Measurements from ENCODE around the gene BBS1.

Gene BBS1

DNA sequence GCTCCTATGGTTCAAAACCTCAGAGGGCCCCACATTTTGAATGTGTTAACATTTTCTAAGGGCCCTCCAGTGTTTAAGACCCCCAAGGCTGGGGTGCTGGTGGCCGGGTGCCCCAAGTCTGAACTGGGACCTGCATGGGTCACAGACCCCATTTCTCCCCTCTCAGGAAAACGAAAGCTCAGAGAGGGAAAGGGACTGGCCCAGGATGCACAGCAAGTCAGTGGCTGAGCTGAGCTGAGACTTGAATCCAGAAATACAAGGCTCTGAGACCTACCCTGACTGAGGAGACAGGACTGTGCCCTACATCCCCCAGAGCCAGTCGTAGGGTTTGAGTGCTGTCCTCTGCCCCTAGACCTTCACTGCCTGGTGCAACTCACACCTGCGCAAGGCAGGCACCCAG, 40.5 kb downstream of the BBS1 start:
- no peak for DNase-seq (ENCODE audit: low read depth)
- TF ChIP-seq, protein P1, sequence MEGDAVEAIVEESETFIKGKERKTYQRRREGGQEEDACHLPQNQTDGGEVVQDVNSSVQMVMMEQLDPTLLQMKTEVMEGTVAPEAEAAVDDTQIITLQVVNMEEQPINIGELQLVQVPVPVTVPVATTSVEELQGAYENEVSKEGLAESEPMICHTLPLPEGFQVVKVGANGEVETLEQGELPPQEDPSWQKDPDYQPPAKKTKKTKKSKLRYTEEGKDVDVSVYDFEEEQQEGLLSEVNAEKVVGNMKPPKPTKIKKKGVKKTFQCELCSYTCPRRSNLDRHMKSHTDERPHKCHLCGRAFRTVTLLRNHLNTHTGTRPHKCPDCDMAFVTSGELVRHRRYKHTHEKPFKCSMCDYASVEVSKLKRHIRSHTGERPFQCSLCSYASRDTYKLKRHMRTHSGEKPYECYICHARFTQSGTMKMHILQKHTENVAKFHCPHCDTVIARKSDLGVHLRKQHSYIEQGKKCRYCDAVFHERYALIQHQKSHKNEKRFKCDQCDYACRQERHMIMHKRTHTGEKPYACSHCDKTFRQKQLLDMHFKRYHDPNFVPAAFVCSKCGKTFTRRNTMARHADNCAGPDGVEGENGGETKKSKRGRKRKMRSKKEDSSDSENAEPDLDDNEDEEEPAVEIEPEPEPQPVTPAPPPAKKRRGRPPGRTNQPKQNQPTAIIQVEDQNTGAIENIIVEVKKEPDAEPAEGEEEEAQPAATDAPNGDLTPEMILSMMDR (IDR thresholded peaks at IDR 0.05; ENCODE audit: control insufficient read depth, extremely low read depth, insufficient read depth), result no peak
- no peak overlapping the region for H3K4me3 ChIP-seq (ENCODE audit: low read depth, low read length)

DNA sequence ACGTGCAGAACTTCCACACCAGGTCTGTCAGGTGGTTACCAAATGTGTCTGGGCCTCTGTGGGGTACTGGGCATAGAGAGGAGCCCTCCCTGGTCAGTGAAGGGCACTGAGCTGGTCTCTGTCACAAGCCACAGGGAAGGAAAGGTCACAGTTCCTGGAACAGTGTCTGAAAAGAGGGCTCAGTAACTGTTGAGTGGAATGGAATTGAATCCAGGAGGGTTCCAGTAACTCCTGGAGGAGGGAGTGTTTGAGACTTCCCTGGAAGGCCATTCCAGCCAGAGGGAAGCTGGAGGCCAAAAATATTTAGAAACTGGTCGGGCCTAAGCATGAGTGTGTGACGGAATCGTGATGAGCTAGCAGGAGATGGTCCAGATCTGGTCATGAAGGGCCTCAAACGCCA, 44.2 kb downstream of the BBS1 start:
- no peak overlapping the region for H3K4me3 ChIP-seq (ENCODE audit: low read depth, low read length)
- TF ChIP-seq, protein P1 (IDR thresholded peaks at IDR 0.05; ENCODE audit: control insufficient read depth, extremely low read depth, insufficient read depth), result no peak
- DNase-seq (ENCODE audit: low read depth), result no peak

DNA sequence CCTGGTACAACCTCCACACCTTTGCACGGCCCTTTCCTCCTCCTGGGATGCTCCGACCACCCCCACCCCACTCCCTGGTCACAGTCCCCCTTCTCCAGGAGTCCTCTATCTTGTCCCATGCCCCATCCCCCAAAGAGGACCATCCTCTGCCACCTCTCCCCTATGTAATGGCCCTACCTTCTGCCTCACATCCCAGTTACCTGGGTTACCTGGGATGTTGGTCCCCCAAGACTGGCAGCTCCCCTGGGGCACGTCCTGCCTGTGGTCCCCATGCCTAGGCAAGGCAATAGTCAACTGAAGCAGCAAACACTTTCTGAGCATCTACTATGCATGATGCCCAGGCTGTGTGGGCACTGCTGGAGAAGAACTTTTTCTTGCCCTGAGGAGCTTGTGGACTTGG, 45.0 kb downstream of the BBS1 start:
- no peak for DNase-seq (ENCODE audit: low read depth)
- TF ChIP-seq, protein P1 (IDR thresholded peaks at IDR 0.05; ENCODE audit: control insufficient read depth, extremely low read depth, insufficient read depth), result no peak

DNA sequence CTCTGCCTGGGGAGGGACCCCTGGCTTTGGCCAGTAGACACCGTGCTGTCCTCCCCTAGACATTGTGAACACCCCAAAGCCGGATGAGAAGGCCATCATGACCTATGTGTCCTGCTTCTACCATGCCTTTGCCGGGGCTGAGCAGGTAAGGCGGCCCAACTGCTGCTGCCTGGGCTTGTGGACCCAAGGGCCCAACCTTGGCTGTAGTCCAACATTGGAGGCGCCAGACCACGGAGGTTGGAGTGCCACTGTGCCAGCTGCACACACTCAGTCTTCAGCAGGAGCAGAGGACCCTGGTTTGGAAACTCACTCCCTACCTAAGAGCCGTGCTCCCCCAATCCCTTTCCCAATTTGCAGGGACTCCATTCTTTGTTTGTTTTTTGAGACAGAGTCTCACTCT, 45.7 kb downstream of the BBS1 start:
- DNase-seq (ENCODE audit: low read depth), result no peak
- TF ChIP-seq, protein P1 (IDR thresholded peaks at IDR 0.05; ENCODE audit: control insufficient read depth, extremely low read depth, insufficient read depth), result no peak
- H3K4me3 ChIP-seq (ENCODE audit: low read depth, low read length), result no peak overlapping the region

More for the DNA sequence above, 45.0 kb downstream of the BBS1 start:
- no peak overlapping the region for H3K4me3 ChIP-seq (ENCODE audit: low read depth, low read length)

DNA sequence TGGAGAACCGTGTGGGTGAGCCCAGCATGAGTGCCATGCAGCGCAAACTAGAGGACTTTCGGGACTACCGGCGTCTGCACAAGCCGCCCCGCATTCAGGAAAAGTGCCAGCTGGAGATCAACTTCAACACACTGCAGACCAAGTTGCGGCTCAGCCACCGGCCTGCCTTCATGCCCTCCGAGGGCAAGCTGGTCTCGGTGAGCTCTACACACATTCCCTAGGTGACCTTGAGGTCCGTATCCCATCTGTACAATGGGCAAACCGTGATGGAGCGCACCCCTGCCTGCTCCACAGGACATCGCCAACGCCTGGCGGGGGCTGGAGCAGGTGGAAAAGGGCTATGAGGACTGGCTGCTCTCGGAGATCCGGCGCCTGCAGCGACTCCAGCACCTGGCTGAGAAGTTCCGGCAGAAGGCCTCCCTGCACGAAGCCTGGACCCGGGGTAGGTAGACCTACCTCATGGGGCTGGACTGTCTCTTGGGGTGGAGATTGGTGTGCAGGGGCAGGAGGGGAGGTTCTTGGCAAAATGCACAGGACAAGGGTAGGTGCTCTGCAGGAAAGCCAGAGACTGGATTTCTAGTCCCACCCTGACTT, 47.4 kb downstream of the BBS1 start:
- TF ChIP-seq, protein P1 (IDR thresholded peaks at IDR 0.05; ENCODE audit: control insufficient read depth, extremely low read depth, insufficient read depth), result no peak
- no peak overlapping the region for H3K4me3 ChIP-seq (ENCODE audit: low read depth, low read length)
- DNase-seq (ENCODE audit: low read depth), result no peak

DNA sequence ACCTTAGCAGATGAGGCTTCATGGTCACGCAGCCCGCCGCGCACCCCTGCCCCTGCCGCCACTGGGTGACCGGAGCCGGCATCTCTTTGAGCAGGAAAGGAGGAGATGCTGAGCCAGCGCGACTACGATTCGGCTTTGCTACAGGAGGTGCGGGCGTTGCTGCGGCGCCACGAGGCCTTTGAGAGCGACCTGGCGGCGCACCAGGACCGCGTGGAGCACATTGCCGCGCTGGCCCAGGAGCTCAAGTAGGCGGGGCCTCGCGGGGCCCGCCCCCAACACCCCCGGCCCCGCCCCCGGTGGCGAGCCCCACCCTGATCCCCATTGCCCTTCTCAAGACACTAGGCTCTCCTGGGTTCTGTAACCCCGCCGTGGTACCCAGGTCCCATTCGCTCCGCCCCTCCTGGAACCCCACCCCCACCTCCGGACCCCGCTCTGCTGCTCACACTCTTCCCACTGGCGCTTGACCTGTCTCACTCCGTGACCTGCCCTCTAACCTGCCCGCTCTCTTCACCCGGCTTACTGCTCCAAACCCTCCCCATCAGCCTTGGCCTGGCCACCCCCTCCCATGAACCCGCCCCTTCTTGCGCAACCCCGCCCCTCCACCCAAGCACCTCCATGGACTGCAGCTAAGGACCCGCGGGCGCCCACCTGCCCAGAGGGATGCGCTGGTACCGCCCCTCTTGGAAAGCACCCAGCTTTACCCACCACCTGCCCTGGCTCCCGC, 48.9 kb downstream of the BBS1 start:
- DNase-seq (ENCODE audit: low read depth), result no peak
- H3K4me3 ChIP-seq (ENCODE audit: low read depth, low read length), result no peak overlapping the region
- TF ChIP-seq, protein P1 (IDR thresholded peaks at IDR 0.05; ENCODE audit: control insufficient read depth, extremely low read depth, insufficient read depth), result no peak
